NCI-H2107 treated with DMSO at 0.1 percent for 48 hours (cell line): ENCODE results near the gene MNAT1.
"Not testable (repeated sequence)": the region's sequence is repeated elsewhere in the genome, so short reads cannot be mapped to it uniquely, and the experiment has no call there.

ENCODE experiments used
- DNase-seq: peaks from one replicate; lab custom pipeline; 2025; ENCODE audit not compliant: unreplicated experiment; lab: John Stamatoyannopoulos, UW

MNAT1 gene

DNA sequence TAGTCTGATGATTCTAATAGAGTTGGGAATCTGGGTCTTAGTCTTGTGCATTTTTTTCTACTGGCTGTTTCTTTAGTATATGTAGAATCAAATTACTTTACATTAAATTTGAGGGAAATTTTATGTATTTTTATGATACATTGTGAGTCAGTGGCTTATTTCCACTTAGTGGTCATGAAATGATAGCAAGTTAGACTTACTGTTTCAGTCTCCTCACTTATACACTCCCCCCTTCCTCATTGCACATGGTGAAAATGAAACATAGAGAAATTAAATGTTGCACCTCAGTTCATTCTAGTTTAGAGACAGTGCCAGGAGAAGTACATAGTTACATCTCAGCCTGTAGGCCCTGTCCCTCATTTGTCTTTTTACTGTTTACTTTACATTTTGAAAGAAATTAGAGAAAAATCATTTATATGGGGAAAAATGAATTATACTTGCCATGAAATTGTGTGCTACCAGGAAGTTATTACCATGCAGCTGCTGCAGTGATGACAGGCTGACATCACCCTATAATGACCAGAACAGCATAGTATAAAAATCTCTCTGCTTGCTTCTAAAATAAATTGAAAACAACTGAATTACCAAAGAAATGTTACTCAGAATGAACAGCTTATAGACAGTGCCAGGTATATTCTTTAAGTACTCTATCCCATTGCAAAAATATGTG, 133.1 kb downstream of the MNAT1 start:
- peak; percentile 65 for DNase-seq

- DNase-seq: no peak
Observed at GRCh38 chr14:60878121-60878520, 143.6 kb downstream of the MNAT1 start.

DNA sequence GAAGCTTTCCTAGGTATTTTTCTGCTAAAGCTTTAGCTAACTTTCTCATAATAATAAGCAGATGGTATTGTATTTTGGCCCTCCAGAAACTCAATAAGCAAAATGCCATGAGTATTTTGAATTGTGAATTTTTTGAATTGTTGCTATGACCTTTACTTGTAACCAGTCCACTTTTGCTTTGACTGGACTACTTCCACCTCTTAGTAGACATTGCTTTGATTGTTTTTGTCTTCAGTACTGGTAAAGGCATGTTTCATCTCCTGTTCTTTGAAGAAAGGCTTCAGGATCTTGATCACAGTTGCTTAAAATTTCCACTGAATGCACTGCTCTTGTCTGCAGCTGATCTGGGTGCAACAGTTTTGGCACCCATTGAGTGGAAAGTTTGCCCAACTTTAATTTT, 144.0 kb downstream of the MNAT1 start:
- no peak for DNase-seq

GRCh38 chr14:60882219-60882618, 147.7 kb downstream of the MNAT1 start:
- no peak for DNase-seq

- DNase-seq: no peak
Observed at GRCh38 chr14:60884134-60884533, 149.6 kb downstream of the MNAT1 start.

DNA sequence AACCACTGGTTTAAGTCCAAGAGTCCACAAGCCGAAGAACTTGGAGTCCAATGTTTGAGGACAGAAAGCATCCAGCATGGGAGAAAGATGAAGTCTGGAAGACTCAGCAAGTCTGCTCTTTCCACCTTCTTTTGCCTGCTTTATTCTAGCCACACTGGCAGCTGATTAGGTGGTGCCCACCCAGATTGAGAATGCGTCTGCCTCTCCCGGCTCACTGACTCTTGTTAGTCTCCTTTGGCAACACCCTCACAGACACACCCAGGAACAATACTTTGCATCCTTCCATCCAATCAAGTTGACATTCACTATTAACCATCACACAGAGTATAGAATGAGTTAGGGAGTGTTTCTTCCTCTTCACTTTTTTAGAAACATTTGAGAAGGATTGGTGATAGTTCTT, 156.1 kb downstream of the MNAT1 start:
- not testable (repeated sequence) for DNase-seq

GRCh38 chr14:60893911-60894310, 159.3 kb downstream of the MNAT1 start:
- DNase-seq: no peak

GRCh38 chr14:60904381-60904780, 169.8 kb downstream of the MNAT1 start:
- DNase-seq: no peak

DNA sequence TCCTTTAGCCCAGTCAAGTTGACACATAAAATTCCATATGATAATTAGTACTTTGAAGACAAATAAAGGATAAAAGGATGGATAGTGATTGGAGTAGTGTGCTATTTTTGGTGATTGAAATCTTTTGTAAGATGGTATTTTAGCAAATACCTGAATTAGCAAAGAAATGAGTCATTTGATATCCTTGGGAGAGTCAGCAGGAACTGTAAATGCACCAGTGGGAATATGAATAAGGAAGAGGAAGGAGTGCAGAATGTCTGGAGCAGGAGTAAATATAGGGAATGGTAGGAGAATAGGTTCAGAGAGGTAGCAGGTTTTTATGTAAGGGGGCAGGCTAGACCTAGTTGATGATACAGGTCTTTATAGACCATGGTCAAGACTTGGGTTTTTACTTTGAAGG, 171.4 kb downstream of the MNAT1 start:
- DNase-seq: no peak

GRCh38 chr14:60915781-60916180, 181.2 kb downstream of the MNAT1 start:
- no peak for DNase-seq

- DNase-seq: peak; percentile 24
Observed at GRCh38 chr14:60922050-60922449, 187.5 kb downstream of the MNAT1 start.

DNA sequence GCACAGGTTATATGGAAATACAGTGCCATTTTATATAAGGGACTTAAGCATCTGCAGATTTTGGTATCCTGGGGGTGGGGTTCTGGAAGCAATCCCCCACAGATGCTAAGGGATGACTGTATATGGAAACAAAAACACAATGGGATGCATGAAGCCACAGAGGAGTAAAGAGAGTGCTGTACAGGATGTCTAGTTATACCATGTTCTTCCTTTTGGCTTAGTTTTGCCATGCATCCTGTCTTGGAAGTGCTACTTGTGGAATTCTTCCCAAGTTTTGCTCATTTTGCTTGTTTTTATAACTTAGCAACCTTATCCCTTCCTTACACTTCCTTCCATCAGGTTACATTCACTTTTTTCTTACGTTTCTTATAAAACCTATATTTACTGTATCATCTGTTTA, 190.7 kb downstream of the MNAT1 start:
- DNase-seq: no peak

DNA sequence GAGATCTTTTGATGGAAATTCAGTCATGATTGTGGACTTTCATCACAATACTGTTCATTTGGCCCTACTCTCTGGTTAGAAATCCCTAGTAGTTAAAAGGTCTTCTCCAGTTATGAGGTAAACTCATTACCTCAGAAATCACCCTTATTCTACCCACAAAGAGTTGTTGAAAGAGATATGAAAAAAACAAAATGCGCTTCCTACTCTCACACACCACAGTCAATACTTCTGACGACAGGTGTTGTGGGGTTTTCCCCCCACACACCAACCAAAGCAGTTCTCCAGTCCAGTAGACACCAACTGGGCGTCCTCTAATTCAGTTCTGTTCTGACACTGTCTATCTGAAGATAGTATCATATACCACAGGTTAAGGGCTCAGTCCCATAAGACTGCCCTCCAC, 191.4 kb downstream of the MNAT1 start:
- DNase-seq: peak; percentile 67

- DNase-seq: no peak
Observed at GRCh38 chr14:60931218-60931617, 196.7 kb downstream of the MNAT1 start.

DNA sequence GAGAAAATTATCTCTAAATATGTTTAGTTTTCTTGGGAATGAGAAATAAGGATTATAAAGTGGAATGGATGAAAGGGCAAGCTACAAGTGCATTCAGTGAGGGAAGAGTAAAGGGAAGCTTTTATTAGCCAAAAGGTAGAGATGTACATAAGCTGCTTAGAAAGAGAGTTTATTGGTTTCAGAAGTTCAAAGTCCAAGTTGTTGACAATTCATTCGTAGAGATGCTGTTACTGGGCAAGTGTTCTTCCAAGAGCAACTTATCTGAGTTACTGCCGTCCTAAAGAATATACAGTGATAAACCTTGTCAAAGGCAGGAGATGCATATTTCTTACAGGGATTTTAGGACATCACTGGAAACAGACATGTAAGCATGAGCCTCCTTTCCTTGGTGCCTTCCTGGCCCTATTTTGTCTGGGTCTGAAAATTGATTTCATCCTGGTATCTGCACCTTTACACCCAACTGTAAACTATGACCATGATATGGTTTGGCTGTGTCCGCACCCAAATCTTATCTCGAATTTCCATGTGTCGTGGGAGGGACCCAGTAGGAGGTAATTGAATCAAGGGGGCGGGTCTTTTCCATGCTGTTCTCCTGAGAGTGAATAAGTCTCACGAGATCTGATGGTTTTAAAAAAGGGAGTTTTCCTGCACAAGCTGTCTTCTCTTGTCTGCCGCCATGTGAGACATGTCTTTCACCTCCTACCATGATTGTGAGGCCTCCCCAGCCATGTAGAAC, 199.5 kb downstream of the MNAT1 start:
- DNase-seq: no peak

DNA sequence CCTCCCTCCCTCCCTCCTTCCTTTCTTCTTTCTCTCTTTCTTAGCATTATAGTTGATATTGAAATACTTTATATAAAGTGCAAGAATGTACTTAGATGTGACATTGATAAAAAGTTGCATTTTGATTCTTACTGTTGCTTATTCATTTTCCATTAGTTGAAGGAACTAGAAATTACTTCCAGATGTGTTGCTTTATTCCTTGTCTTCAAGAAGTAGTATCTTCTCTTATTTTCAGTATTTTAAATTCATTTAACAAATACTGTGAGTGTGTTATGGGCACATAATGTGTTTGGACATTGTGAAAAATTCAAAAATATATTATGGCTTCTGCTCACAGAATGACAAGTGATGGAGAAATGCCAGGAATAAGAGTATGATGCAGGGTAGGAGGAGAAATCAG, 200.8 kb downstream of the MNAT1 start:
- DNase-seq: no peak

GRCh38 chr14:60943637-60944032, 209.1 kb downstream of the MNAT1 start:
- DNase-seq: no peak

- no peak for DNase-seq
Observed at GRCh38 chr14:60944204-60944603, 209.6 kb downstream of the MNAT1 start.

DNA sequence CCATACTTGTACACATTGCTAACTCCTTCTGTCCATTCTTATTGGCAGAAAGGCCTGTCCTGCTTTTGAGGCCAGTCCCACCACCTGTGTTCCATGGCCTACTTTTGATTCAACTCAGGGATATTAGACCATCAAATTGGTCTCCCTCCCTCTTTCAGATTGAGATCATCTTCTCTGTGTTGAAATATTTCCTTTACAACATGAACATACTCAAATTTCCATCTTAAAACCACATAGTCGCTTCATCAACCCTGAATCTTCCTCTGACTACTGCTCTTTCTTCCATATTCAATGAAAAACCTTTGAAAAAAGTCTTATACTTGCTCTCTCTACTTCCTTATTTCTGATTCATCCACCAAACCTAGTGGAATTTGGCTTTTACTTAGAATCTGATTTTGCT, 211.4 kb downstream of the MNAT1 start:
- no peak for DNase-seq

DNA sequence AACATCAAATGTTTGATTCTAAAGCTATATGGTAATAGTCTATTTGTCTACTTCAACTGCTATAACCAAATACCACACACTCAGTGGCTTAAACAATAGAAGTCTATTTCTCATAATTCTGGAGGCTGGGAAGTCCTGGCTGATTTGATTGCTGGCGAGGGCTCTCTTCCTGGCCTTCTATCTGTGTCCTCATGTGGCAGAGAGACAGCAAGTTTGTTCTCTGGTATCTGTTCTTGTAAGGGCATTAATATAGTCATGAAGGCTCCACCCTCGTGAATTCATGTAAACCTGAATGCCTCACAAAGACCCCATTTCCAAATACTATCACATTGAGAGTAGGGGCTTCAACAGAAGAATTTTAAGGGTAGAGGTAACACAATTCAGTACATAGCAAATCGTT, 212.2 kb downstream of the MNAT1 start:
- DNase-seq: no peak

- DNase-seq: no peak
Observed at GRCh38 chr14:60951776-60952435, 217.3 kb downstream of the MNAT1 start.

- DNase-seq: no peak
Observed at GRCh38 chr14:60956202-60956601, 221.6 kb downstream of the MNAT1 start.
